H1 (cell line): ENCODE results near the gene PECR. TPM values are rescaled to one million over a fixed set of nuclear protein-coding genes. Genes with fewer than 3 reads are reported as not detected.

Source experiments
- CTCF ChIA-PET: fragments of 300-600 bp; sonication (Branson Sonifier 250); formaldehyde crosslinking; loops from one replicate; lab custom pipeline; 2021; ENCODE audit not compliant: partially characterized antibody; lab: Charles Lee
- POLR2A ChIA-PET: fragments of 300-600 bp; sonication (Branson Sonifier 250); formaldehyde crosslinking; loops from one replicate; lab custom pipeline; 2021; ENCODE audit warnings: inconsistent platforms; ENCODE audit not compliant: partially characterized antibody; lab: Charles Lee
- DNase-seq, 2 experiments: peaks; one replicate each; pipeline versions ENCODE4 v3.0.0 to v3.0.0-alpha.2; 2010 to 2022; ENCODE audit warnings: low spot score in 2 of 2, low read depth in 1 of 2, mixed read lengths in 1 of 2
- FAIRE-seq: peaks from 2 replicates; lab custom pipeline; 2011; peaks lifted over from hg19 to GRCh38; lab: Jason Lieb, UNC
- H2AFZ ChIP-seq: 2 replicates; pipeline ENCODE4 v1.8.1; 2012; ENCODE audit warnings: low read length, inconsistent platforms
- H2AK5ac ChIP-seq: 2 replicates; pipeline ENCODE4 v1.6.1; 2013; ENCODE audit warnings: low read depth, low read length
- H2BK120ac ChIP-seq: replicated peaks from 2 replicates; pipeline ENCODE3; 2013; ENCODE audit warnings: low read depth, low read length, inconsistent platforms
- H2BK12ac ChIP-seq: 2 replicates; pipeline ENCODE4 v1.6.1; 2013; ENCODE audit warnings: low read depth, low read length
- H2BK15ac ChIP-seq: 2 replicates; pipeline ENCODE4 v1.6.1; 2013; ENCODE audit warnings: low read length
- H2BK20ac ChIP-seq: 2 replicates; pipeline ENCODE4 v1.6.1; 2013; ENCODE audit warnings: low read length
- H2BK5ac ChIP-seq: 2 replicates; pipeline ENCODE4 v1.6.1; 2013; ENCODE audit warnings: low read depth, low read length
- H3K14ac ChIP-seq: 2 replicates; pipeline ENCODE4 v1.6.1; 2013; ENCODE audit warnings: inconsistent platforms; ENCODE audit not compliant: insufficient read length
- H3K18ac ChIP-seq: 2 replicates; pipeline ENCODE4 v1.6.1; 2013; ENCODE audit warnings: low read length; ENCODE audit errors: extremely low read depth
- H3K23ac ChIP-seq: 2 replicates; pipeline ENCODE4 v1.6.1; 2013; ENCODE audit warnings: inconsistent platforms; ENCODE audit not compliant: insufficient read length
- H3K23me2 ChIP-seq: 2 replicates; pipeline ENCODE4 v1.6.1; 2013; ENCODE audit warnings: low read depth, low read length
- H3K27ac ChIP-seq: 2 replicates; pipeline ENCODE4 v1.6.1; 2011; ENCODE audit warnings: low read depth, low read length, inconsistent platforms
- H3K27me3 ChIP-seq, 4 experiments: replicated peaks in 1 of 4; 1 replicate in 1 of 4; 2 replicates in 3 of 4; pipeline versions ENCODE4 v1.6.1 to v1.8.1; 2011 to 2013; ENCODE audit warnings: low read length in 3 of 4, mild to moderate bottlenecking in 3 of 4, inconsistent platforms in 2 of 4, mixed read lengths in 2 of 4, moderate library complexity in 1 of 4; ENCODE audit not compliant: control insufficient read depth in 3 of 4, insufficient read depth in 3 of 4; ENCODE audit errors: extremely low read depth in 1 of 4
- H3K36me3 ChIP-seq, 4 experiments: 2 replicates each; pipeline versions ENCODE4 v1.6.1 to v1.8.1; 2011 to 2013; ENCODE audit warnings: mild to moderate bottlenecking in 4 of 4, low read length in 3 of 4, moderate library complexity in 2 of 4, control low read depth in 1 of 4, inconsistent platforms in 1 of 4; ENCODE audit not compliant: insufficient read depth in 4 of 4, control insufficient read depth in 2 of 4
- H3K4ac ChIP-seq: replicated peaks from 2 replicates; pipeline ENCODE3; 2013; ENCODE audit warnings: low read length, low read depth, mixed read lengths, inconsistent platforms; ENCODE audit not compliant: insufficient read length
- H3K4me1 ChIP-seq, 4 experiments: replicated peaks in 1 of 4; 1 replicate in 1 of 4; 2 replicates in 3 of 4; pipeline versions ENCODE4 v1.6.1 to v1.8.1; 2011 to 2013; ENCODE audit warnings: low read length in 3 of 4, inconsistent platforms in 2 of 4, mixed read lengths in 1 of 4; ENCODE audit not compliant: insufficient read depth in 4 of 4, control insufficient read depth in 3 of 4
- H3K4me2 ChIP-seq, 2 experiments: 2 replicates each; pipeline versions ENCODE4 v1.6.1 to v1.8.1; 2011 to 2013; ENCODE audit warnings: low read depth in 2 of 2, low read length in 2 of 2, control low read depth in 1 of 2, inconsistent platforms in 1 of 2, mild to moderate bottlenecking in 1 of 2; ENCODE audit not compliant: insufficient read depth in 1 of 2
- H3K4me3 ChIP-seq, 4 experiments: fragments of 200-600, 300-600 bp in 1 of 4; sonication (generic), shearing (Covaris generic), sonication (Bioruptor Twin) in 1 of 4; 2 replicates each; pipeline versions ENCODE4 v1.5.1 to v1.8.1; 2011 to 2016; ENCODE audit warnings: low read length in 4 of 4, low read depth in 3 of 4, control low read depth in 2 of 4, inconsistent platforms in 2 of 4, mild to moderate bottlenecking in 2 of 4, mixed read lengths in 1 of 4, moderate library complexity in 1 of 4; ENCODE audit not compliant: insufficient read depth in 2 of 4; ENCODE audit errors: extremely low read depth in 1 of 4
- H3K56ac ChIP-seq: replicated peaks from 2 replicates; pipeline ENCODE3; 2013; ENCODE audit warnings: low read depth, mild to moderate bottlenecking, mixed read lengths, low read length, inconsistent platforms; ENCODE audit not compliant: insufficient read length
- H3K79me1 ChIP-seq: 2 replicates; pipeline ENCODE4 v1.6.1; 2013; ENCODE audit warnings: low read depth, low read length, control low read depth
- H3K79me2 ChIP-seq, 2 experiments: 2 replicates each; pipeline versions ENCODE4 v1.6.1 to v1.8.1; 2012 to 2013; ENCODE audit warnings: low read length in 2 of 2, mild to moderate bottlenecking in 2 of 2, inconsistent platforms in 1 of 2; ENCODE audit not compliant: insufficient read depth in 2 of 2, control insufficient read depth in 1 of 2
- H3K9ac ChIP-seq, 4 experiments: replicated peaks in 1 of 4; 1 replicate in 1 of 4; 2 replicates in 3 of 4; pipeline versions ENCODE4 v1.6.1 to v1.8.1; 2011 to 2013; ENCODE audit warnings: low read depth in 3 of 4, low read length in 3 of 4, control low read depth in 2 of 4, mild to moderate bottlenecking in 2 of 4, moderate library complexity in 2 of 4, inconsistent platforms in 1 of 4; ENCODE audit errors: extremely low read depth in 1 of 4
- H3K9me3 ChIP-seq, 2 experiments: 2 replicates each; pipeline versions ENCODE4 v1.6.1 to v1.8.1; 2012 to 2013; ENCODE audit warnings: mild to moderate bottlenecking in 2 of 2, moderate library complexity in 2 of 2, control low read depth in 1 of 2, inconsistent platforms in 1 of 2, low read depth in 1 of 2, low read length in 1 of 2, mixed read lengths in 1 of 2; ENCODE audit not compliant: insufficient read depth in 2 of 2
- H4K20me1 ChIP-seq, 2 experiments: replicated peaks in 1 of 2; 2 replicates each; pipeline versions ENCODE3 to v1.8.1; 2011 to 2013; ENCODE audit warnings: inconsistent platforms in 2 of 2, low read length in 2 of 2, mild to moderate bottlenecking in 1 of 2; ENCODE audit not compliant: insufficient read depth in 2 of 2, control insufficient read depth in 1 of 2
- H4K5ac ChIP-seq: 2 replicates; pipeline ENCODE4 v1.6.1; 2013; ENCODE audit warnings: low read length, low read depth, mixed read lengths, inconsistent platforms; ENCODE audit not compliant: insufficient read length
- H4K8ac ChIP-seq: 2 replicates; pipeline ENCODE4 v1.8.0; 2013; ENCODE audit warnings: mild to moderate bottlenecking, moderate library complexity, low read length, inconsistent platforms; ENCODE audit not compliant: insufficient read depth; ENCODE audit errors: extremely low read depth
- H4K91ac ChIP-seq: replicated peaks from 2 replicates; pipeline ENCODE3; 2013; ENCODE audit warnings: low read length, mixed read lengths, inconsistent platforms; ENCODE audit not compliant: insufficient read length
- ATF3 ChIP-seq: IDR thresholded peaks from 2 replicates; pipeline ENCODE4 v1.6.1; 2011; ENCODE audit warnings: low read depth, mild to moderate bottlenecking, low read length; ENCODE audit not compliant: insufficient read depth
- BRCA1 ChIP-seq: IDR thresholded peaks from 2 replicates; pipeline ENCODE4 v1.6.1; 2012; ENCODE audit warnings: low read depth, low read length, improper control_type of control experiment
- CHD1 ChIP-seq: IDR thresholded peaks from 2 replicates; pipeline ENCODE4 v1.6.1; 2012; ENCODE audit warnings: low read depth, low read length, improper control_type of control experiment
- CHD2 ChIP-seq: IDR thresholded peaks from 2 replicates; pipeline ENCODE4 v1.6.1; 2012; ENCODE audit warnings: low read length, improper control_type of control experiment
- EGR1 ChIP-seq: IDR thresholded peaks from 2 replicates; pipeline ENCODE4 v1.6.1; 2011; ENCODE audit warnings: low read depth, low read length, borderline replicate concordance
- JUN ChIP-seq: IDR thresholded peaks from 2 replicates; pipeline ENCODE4 v1.6.1; 2011; ENCODE audit warnings: low read depth, mild to moderate bottlenecking, improper control_type of control experiment, low read length
- JUND ChIP-seq: IDR thresholded peaks from 2 replicates; pipeline ENCODE4 v1.6.1; 2011; ENCODE audit warnings: mild to moderate bottlenecking, improper control_type of control experiment, low read length
- MAFK ChIP-seq: IDR thresholded peaks from 2 replicates; pipeline ENCODE4 v1.6.1; 2012; ENCODE audit warnings: low read depth, mild to moderate bottlenecking, improper control_type of control experiment, low read length
- NANOG ChIP-seq: IDR thresholded peaks from 2 replicates; pipeline ENCODE4 v1.6.1; 2011; ENCODE audit warnings: low read length, low read depth, mild to moderate bottlenecking, inconsistent platforms; ENCODE audit not compliant: insufficient read depth, poor library complexity, severe bottlenecking
- NRF1 ChIP-seq: IDR thresholded peaks from 2 replicates; pipeline ENCODE4 v1.6.1; 2011; ENCODE audit warnings: mild to moderate bottlenecking, low read depth, low read length, improper control_type of control experiment
- RXRA ChIP-seq: IDR thresholded peaks from 2 replicates; pipeline ENCODE4 v1.6.1; 2011; ENCODE audit warnings: low read depth, mild to moderate bottlenecking, low read length, moderate library complexity; ENCODE audit not compliant: insufficient read depth
- SIX5 ChIP-seq: IDR thresholded peaks from 2 replicates; pipeline ENCODE4 v1.6.1; 2011; ENCODE audit warnings: mild to moderate bottlenecking, low read depth, low read length
- SRF ChIP-seq: IDR thresholded peaks from 2 replicates; pipeline ENCODE4 v1.6.1; 2011; ENCODE audit warnings: mild to moderate bottlenecking, low read depth, low read length, moderate library complexity
- TCF12 ChIP-seq: IDR thresholded peaks from 2 replicates; pipeline ENCODE4 v1.6.1; 2011; ENCODE audit warnings: low read depth, mild to moderate bottlenecking, low read length
- YY1 ChIP-seq: IDR thresholded peaks from 2 replicates; pipeline ENCODE4 v1.6.1; 2011; ENCODE audit warnings: low read depth, mild to moderate bottlenecking, low read length
- WGBS, 2 experiments: shearing (Covaris generic) in 1 of 2; methylation state at CpG; one replicate each; pipeline versions ENCODE4 v1.1.6 to v1.1.7; 2013 to 2015; ENCODE audit warnings: low lambda C conversion rate in 2 of 2, mixed read lengths in 2 of 2, inconsistent platforms in 1 of 2, low coverage in 1 of 2, missing lambda C conversion rate in 1 of 2; ENCODE audit not compliant: insufficient replicate concordance in 2 of 2, insufficient coverage in 1 of 2, insufficient read length in 1 of 2; ENCODE audit errors: extremely low coverage in 1 of 2, missing lambda C conversion rate in 1 of 2; 5-methylcytosine and 5-hydroxymethylcytosine counted together
- polyA plus RNA-seq, 7 experiments: library from polyadenylated mRNA; depleted of rRNA in 3 of 7; stranded (reverse) in 5 of 7; unstranded in 2 of 7; fragments of >200 nt in 5 of 7; fragments of 200-250 nt in 2 of 7; gene quantifications; 1 replicate in 5 of 7; 2 replicates in 1 of 7; 4 replicates in 1 of 7; pipeline versions ENCODE4 v1.2.1 to v1.2.3, GENCODE V29; 2011 to 2013; ENCODE audit warnings: missing spikeins in 2 of 7, mixed read lengths in 2 of 7
- total RNA-seq: library from RNA; stranded (reverse); fragmentation: NEBNext Ultra II Directional; extraction: Animal tissue kit (Norgen Biotek cat#: 25700); gene quantifications from 2 replicates; pipeline ENCODE4 v1.2.1, GENCODE V29; 2021

Gene PECR
- total and polyA plus RNA-seq, 2 of the 8 experiments (the other 6 are each of a cell fraction or from before 2014, with no cell fraction given): 15.9 to 19.2 TPM

GRCh38 chr2:216030216-216030615, 51.4 kb downstream of the PECR start:
- Histone ChIP-seq H2BK5ac (no peak overlapping the region), H3K27ac (no peak overlapping the region), H2BK20ac (no peak overlapping the region), H3K36me3 (peaks cover 0 to 5% (median 3%) of the 10 kb centered on the region in 4 experiments; a peak in 3 of 8 replicates), H2AK5ac (no peak overlapping the region), H4K5ac (no peak overlapping the region), H3K4ac (no peak overlapping the region), H3K79me2 (no peaks in the 10 kb centered on the region), H3K18ac (no peak overlapping the region), H3K14ac (no peak overlapping the region), H2AFZ (no peak overlapping the region), H3K27me3 (no peaks in the 10 kb centered on the region), H3K4me3 (no peak overlapping the region), H3K23ac (no peak overlapping the region), H2BK120ac (no peak overlapping the region), H3K4me2 (no peak overlapping the region), H3K9me3 (no peaks in the 10 kb centered on the region), H4K20me1 (peaks cover 0 to 4% of the 10 kb centered on the region in 2 experiments)
- DNase-seq: no peak
- POLR2A ChIA-PET: no interaction called here
- TF ChIP-seq SIX5 (no peak), RXRA (no peak), CHD2 (no peak), YY1 (no peak), CHD1 (no peak), TCF12 (no peak), MAFK (no peak), SRF (no peak), NANOG (no peak), JUND (no peak), NRF1 (no peak), BRCA1 (no peak), EGR1 (no peak), ATF3 (no peak), JUN (no peak)
- TF ChIP-seq, all 59 proteins: peak for 0
- Histone ChIP-seq H3K56ac (no peak overlapping the region), H2BK15ac (no peak overlapping the region), H2BK12ac (no peak overlapping the region), H3K23me2 (peaks cover 2% of the 10 kb centered on the region; the same call in 1 of the 2 replicates), H3K4me1 (peaks cover 0 to 3% (median 0%) of the 10 kb centered on the region in 4 experiments; a peak in 1 of 7 replicates), H3K9ac (no peak overlapping the region), H3K79me1 (no peaks in the 10 kb centered on the region), H4K91ac (no peak overlapping the region), H4K8ac (no peak overlapping the region)
- WGBS, 2 experiments: 85% methylated on average over 3 of the region's 3 CpGs; no CpG with 5 or more reads in 1 of the 2 experiments
- FAIRE-seq: no peak
- CTCF ChIA-PET: interaction anchor here (0.6 to 11.7 kb wide), 4 partner anchors 10 to 189 kb away, joined by 3 to 165 read pairs (median 3); no protein-coding TSS in a partner anchor
